CD4-positive, CD25-positive, alpha-beta regulatory T cell (primary cell): Measurements from ENCODE around the gene GNAI2. TPM values are rescaled to one million over a fixed set of nuclear protein-coding genes. Genes with fewer than 3 reads are reported as not detected.
"Not testable (repeated sequence)": the region's sequence is repeated elsewhere in the genome, so short reads cannot be mapped to it uniquely, and the experiment has no call there.

ENCODE experiments used
- ATAC-seq, 2 donors: fragments of 150-1000 bp; cut with Tn5 transposase; one replicate each; pipeline ENCODE4 v1.10.0; 2021; ENCODE audit warnings: low read depth in 2 of 2, moderate number of reproducible peaks in 2 of 2, moderate library complexity in 1 of 2
- DNase-seq, 3 donors: peaks; one replicate each; pipeline versions ENCODE4 v3.0.0 to v3.0.0-alpha.2; 2012 to 2022; ENCODE audit warnings: mixed read lengths in 1 of 3
- H3K27ac ChIP-seq: one replicate; pipeline ENCODE4 v1.7.0; 2013; ENCODE audit warnings: mild to moderate bottlenecking, low read length; ENCODE audit not compliant: insufficient read depth, poor library complexity, severe bottlenecking
- H3K27me3 ChIP-seq: one replicate; pipeline ENCODE4 v1.7.0; 2013; ENCODE audit warnings: low read length; ENCODE audit not compliant: control insufficient read depth, insufficient read depth
- H3K36me3 ChIP-seq: one replicate; pipeline ENCODE4 v1.7.0; 2013; ENCODE audit warnings: mild to moderate bottlenecking, low read length, moderate library complexity; ENCODE audit not compliant: control insufficient read depth, insufficient read depth
- H3K4me1 ChIP-seq: 2 replicates; pipeline ENCODE4 v1.7.0; 2013; ENCODE audit warnings: mild to moderate bottlenecking, low read length; ENCODE audit not compliant: insufficient read depth, control insufficient read depth, poor library complexity, severe bottlenecking
- H3K4me3 ChIP-seq: one replicate; pipeline ENCODE4 v1.7.0; 2013; ENCODE audit warnings: low read depth, mild to moderate bottlenecking, low read length, moderate library complexity
- H3K9me3 ChIP-seq, 2 experiments: 1 replicate in 1 of 2; 2 replicates in 1 of 2; pipeline ENCODE4 v1.7.0; 2013; ENCODE audit warnings: low read length in 2 of 2, mild to moderate bottlenecking in 1 of 2, moderate library complexity in 1 of 2; ENCODE audit not compliant: control insufficient read depth in 2 of 2
- H3K27ac Mint-ChIP-seq, 3 donors: one replicate each; pipeline ENCODE4 v1.8.0; 2020 to 2022; ENCODE audit warnings: mild to moderate bottlenecking in 3 of 3, mixed read lengths in 3 of 3, moderate library complexity in 2 of 3
- H3K27me3 Mint-ChIP-seq: one replicate; pipeline ENCODE4 v1.8.0; 2022; ENCODE audit warnings: mild to moderate bottlenecking, mixed read lengths
- H3K36me3 Mint-ChIP-seq: one replicate; pipeline ENCODE4 v1.8.0; 2020; ENCODE audit warnings: mixed read lengths
- H3K4me1 Mint-ChIP-seq, 4 donors: one replicate each; pipeline ENCODE4 v1.8.0; 2020 to 2022; ENCODE audit warnings: mixed read lengths in 4 of 4, mild to moderate bottlenecking in 1 of 4
- H3K4me3 Mint-ChIP-seq, 4 donors: one replicate each; pipeline ENCODE4 v1.8.0; 2020 to 2022; ENCODE audit warnings: mild to moderate bottlenecking in 4 of 4, mixed read lengths in 4 of 4, moderate library complexity in 3 of 4
- H3K9me3 Mint-ChIP-seq, 7 donors: one replicate each; pipeline ENCODE4 v1.8.0; 2020 to 2022; ENCODE audit warnings: mixed read lengths in 7 of 7, mild to moderate bottlenecking in 3 of 7, moderate library complexity in 2 of 7
- polyA plus RNA-seq, 4 donors: library from polyadenylated mRNA; unstranded; fragments of 300-500 nt; fragmentation: Illumina TruSeq; gene quantifications; one replicate each; pipeline ENCODE4 v1.2.3, GENCODE V29; 2021
- total RNA-seq: library from RNA; stranded (reverse); gene quantifications from one replicate; pipeline ENCODE4 v1.2.3, GENCODE V29; 2022

Gene GNAI2
- total and polyA plus RNA-seq, 5 donors from 2014 or later, result 373 to 696 (median 572) TPM

DNA sequence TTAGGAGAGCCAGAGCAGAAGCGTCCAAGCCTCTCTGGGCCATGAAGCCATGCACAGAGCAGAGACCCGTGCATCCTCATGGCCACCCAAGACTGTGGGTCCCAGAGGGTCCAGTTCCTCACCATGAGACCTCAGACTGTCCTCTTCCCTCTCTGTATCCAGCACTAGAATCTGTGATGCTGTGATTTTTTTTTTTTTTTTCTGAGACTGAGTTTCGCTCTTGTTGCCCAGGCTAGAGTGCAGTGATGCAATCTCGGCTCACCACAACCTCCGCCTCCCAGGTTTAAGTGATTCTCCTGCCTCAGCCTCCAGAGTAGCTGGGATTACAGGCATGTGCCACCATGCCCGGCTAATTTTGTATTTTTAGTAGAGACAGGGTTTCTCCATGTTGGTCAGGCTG lies 8.8 kb downstream of the GNAI2 start:
- H3K9me3 Mint-ChIP-seq, H3K9me3 ChIP-seq, ATAC-seq, H3K27me3 ChIP-seq, DNase-seq, H3K36me3 Mint-ChIP-seq, H3K4me3 ChIP-seq, H3K27me3 Mint-ChIP-seq: not testable (repeated sequence)
- H3K4me1 ChIP-seq, result peaks cover 100% of the 10 kb centered on the region
- H3K36me3 ChIP-seq, result peaks cover 14% of the 10 kb centered on the region
- peaks cover 6 to 90% (median 46%) of the 10 kb centered on the region in 4 donors for H3K4me1 Mint-ChIP-seq
- H3K27ac Mint-ChIP-seq, result peak overlapping the region; percentile 42 to 94 (median 79)
- peak overlapping the region in 3 of 4 donors; percentile 79 to 87 (median 85) for H3K4me3 Mint-ChIP-seq
- peak overlapping the region; percentile 90 for H3K27ac ChIP-seq

DNA sequence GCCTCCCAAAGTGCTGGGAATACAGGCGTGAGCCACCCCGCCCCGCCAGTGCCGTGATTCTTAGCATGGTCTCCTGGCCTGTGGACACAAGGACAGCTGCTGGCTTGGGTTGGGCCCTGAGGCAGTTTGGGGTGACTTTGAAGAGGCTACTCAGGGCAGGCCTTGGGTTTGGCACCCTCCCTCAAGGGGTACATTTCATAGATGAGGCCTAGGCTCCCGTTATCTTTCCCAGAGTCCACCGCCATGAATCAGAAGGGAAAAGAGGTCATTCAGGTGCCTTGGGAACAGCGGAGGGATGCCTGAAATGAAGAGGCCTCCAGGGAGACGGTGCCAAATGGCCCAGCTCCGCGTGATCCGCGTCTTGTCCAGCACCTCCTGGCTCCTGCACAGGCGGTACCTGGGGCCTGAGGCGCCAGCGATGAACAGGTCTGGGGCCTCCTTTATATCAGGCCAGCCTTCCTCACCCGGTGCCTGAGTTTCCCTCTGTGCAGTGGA lies 9.3 kb downstream of the GNAI2 start:
- H3K4me3 Mint-ChIP-seq, result peak overlapping the region in 3 of 4 donors; percentile 35 to 85 (median 79)
- peaks cover 6 to 90% (median 46%) of the 10 kb centered on the region in 4 donors for H3K4me1 Mint-ChIP-seq
- peaks cover 6% of the 10 kb centered on the region for H3K27me3 Mint-ChIP-seq
- Histone ChIP-seq H3K4me1 (peaks cover 99% of the 10 kb centered on the region), H3K36me3 (peaks cover 16% of the 10 kb centered on the region), H3K27me3 (no peaks in the 10 kb centered on the region), H3K4me3 (peak overlapping the region; percentile 57), H3K9me3 (no peaks in the 10 kb centered on the region), H3K27ac (peak overlapping the region; percentile 90)
- H3K9me3 Mint-ChIP-seq, result peaks cover 0 to 2% (median 0%) of the 10 kb centered on the region in 7 donors
- ATAC-seq (no peak), DNase-seq (no peak)
- H3K27ac Mint-ChIP-seq, result peak overlapping the region; percentile 71 to 94 (median 79)
- H3K36me3 Mint-ChIP-seq, result peaks cover 5% of the 10 kb centered on the region

DNA sequence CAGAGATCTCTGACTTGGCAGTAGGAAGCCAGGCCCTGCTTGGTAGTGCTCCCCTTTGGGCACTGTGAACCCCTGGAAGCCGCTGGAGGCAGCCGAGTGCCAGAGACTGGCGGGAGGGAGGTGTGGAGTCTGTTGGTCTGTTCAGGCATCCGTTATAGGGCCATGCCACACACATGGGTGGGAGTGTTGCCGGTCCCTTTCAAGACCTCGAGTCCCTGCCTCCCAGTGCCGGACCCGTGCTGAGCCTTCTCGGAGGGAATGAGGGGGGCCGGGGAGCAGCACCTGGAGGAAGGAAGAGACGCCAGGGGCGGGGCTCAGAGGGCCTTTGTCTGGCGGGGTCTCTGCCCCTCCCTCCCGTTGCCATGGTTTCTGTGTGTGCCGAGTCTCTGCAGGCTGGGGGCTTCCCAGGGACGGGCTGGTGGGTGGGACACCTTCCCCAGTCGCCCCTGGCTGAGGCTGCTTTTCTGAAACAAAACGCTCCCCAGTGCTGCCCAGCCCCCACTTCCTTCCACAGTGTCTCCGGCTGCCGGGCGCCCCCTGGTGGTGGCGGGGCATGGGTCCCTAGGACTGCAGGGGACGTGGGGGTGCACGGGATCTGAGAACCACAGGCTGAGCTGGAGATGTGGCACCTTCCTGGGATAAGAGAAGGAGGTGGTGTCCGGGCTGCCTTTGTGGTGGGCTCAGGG lies 10.0 kb downstream of the GNAI2 start:
- H3K4me3 ChIP-seq, result peak overlapping the region; percentile 57
- H3K27ac ChIP-seq, result peak overlapping the region; percentile 90
- peaks cover 19% of the 10 kb centered on the region for H3K36me3 ChIP-seq
- Mint-ChIP-seq H3K4me1 (peaks cover 6 to 90% (median 46%) of the 10 kb centered on the region in 4 donors), H3K36me3 (peaks cover 6% of the 10 kb centered on the region), H3K27ac (peak overlapping the region; percentile 71 to 94 (median 87)), H3K4me3 (peak overlapping the region; percentile 79 to 86 (median 85)), H3K9me3 (peaks cover 0 to 2% (median 0%) of the 10 kb centered on the region in 7 donors), H3K27me3 (peaks cover 6% of the 10 kb centered on the region)
- H3K4me1 ChIP-seq, result peaks cover 99% of the 10 kb centered on the region
- no peaks in the 10 kb centered on the region for H3K27me3 ChIP-seq
- peak; percentile 83 to 86 for ATAC-seq
- DNase-seq, result peak; percentile 91 to 92 (median 92)
- H3K9me3 ChIP-seq, result no peaks in the 10 kb centered on the region

- DNase-seq (peak; percentile 71 to 92 (median 84)), ATAC-seq (peak; percentile 86 to 90)
- Mint-ChIP-seq H3K36me3 (peaks cover 11% of the 10 kb centered on the region), H3K9me3 (peaks cover 0 to 2% (median 0%) of the 10 kb centered on the region in 7 donors), H3K27ac (peak overlapping the region; percentile 87 to 94 (median 91)), H3K4me1 (peaks cover 6 to 90% (median 45%) of the 10 kb centered on the region in 4 donors), H3K4me3 (peak overlapping the region; percentile 79 to 86 (median 85)), H3K27me3 (peaks cover 6% of the 10 kb centered on the region)
- Histone ChIP-seq H3K27ac (peak overlapping the region; percentile 90), H3K36me3 (peaks cover 19% of the 10 kb centered on the region), H3K9me3 (no peaks in the 10 kb centered on the region), H3K4me1 (peaks cover 99% of the 10 kb centered on the region), H3K4me3 (peak overlapping the region; percentile 47), H3K27me3 (no peaks in the 10 kb centered on the region)
Measured at GRCh38 chr3:50246517-50246954, 10.5 kb downstream of the GNAI2 start.

GRCh38 chr3:50248387-50248786 lies 12.4 kb downstream of the GNAI2 start:
- Mint-ChIP-seq H3K36me3 (peaks cover 11% of the 10 kb centered on the region), H3K4me1 (peaks cover 6 to 75% (median 37%) of the 10 kb centered on the region in 4 donors), H3K4me3 (no peak overlapping the region)

GRCh38 chr3:50249457-50249856 lies 13.5 kb downstream of the GNAI2 start:
- H3K4me3 ChIP-seq, result no peak overlapping the region
- Mint-ChIP-seq H3K27me3 (peaks cover 6% of the 10 kb centered on the region), H3K9me3 (no peaks in the 10 kb centered on the region), H3K27ac (no peak overlapping the region), H3K36me3 (peaks cover 11% of the 10 kb centered on the region), H3K4me3 (peak overlapping the region in 1 of 4 donors; percentile 41), H3K4me1 (peaks cover 6 to 72% (median 32%) of the 10 kb centered on the region in 4 donors)
- ATAC-seq (no peak), DNase-seq (no peak)
- peaks cover 39% of the 10 kb centered on the region for H3K36me3 ChIP-seq
- peaks cover 76% of the 10 kb centered on the region for H3K4me1 ChIP-seq
- H3K27me3 ChIP-seq, result no peaks in the 10 kb centered on the region
- H3K9me3 ChIP-seq, result no peaks in the 10 kb centered on the region
- no peak overlapping the region for H3K27ac ChIP-seq

More at GRCh38 chr3:50248387-50248786, 12.4 kb downstream of the GNAI2 start:
- Mint-ChIP-seq H3K9me3 (peaks cover 0 to 2% (median 0%) of the 10 kb centered on the region in 7 donors), H3K27ac (peak overlapping the region in 1 of 3 donors; percentile 59), H3K27me3 (peaks cover 6% of the 10 kb centered on the region)
- peaks cover 84% of the 10 kb centered on the region for H3K4me1 ChIP-seq
- H3K9me3 ChIP-seq, result no peaks in the 10 kb centered on the region
- H3K27ac ChIP-seq, result peak overlapping the region; percentile 50
- no peaks in the 10 kb centered on the region for H3K27me3 ChIP-seq
- no peak overlapping the region for H3K4me3 ChIP-seq
- ATAC-seq (no peak), DNase-seq (no peak)
- H3K36me3 ChIP-seq, result peaks cover 33% of the 10 kb centered on the region

- no peak overlapping the region for H3K27ac ChIP-seq
- no peak for DNase-seq
- H3K4me1 Mint-ChIP-seq, result peaks cover 6 to 62% (median 26%) of the 10 kb centered on the region in 4 donors
- H3K4me3 ChIP-seq, result no peak overlapping the region
- peaks cover 11% of the 10 kb centered on the region for H3K36me3 Mint-ChIP-seq
- no peak for ATAC-seq
- H3K9me3 ChIP-seq, result no peaks in the 10 kb centered on the region
- peaks cover 48% of the 10 kb centered on the region for H3K36me3 ChIP-seq
- H3K4me1 ChIP-seq, result peaks cover 66% of the 10 kb centered on the region
- peak overlapping the region in 2 of 4 donors; percentile 44 to 60 for H3K4me3 Mint-ChIP-seq
- H3K27me3 ChIP-seq, result no peaks in the 10 kb centered on the region
- H3K27me3 Mint-ChIP-seq, result peaks cover 6% of the 10 kb centered on the region
- no peaks in the 10 kb centered on the region for H3K9me3 Mint-ChIP-seq
- peak overlapping the region in 2 of 3 donors; percentile 59 to 62 for H3K27ac Mint-ChIP-seq
Measured at GRCh38 chr3:50250514-50250913, 14.5 kb downstream of the GNAI2 start.
